Kidney tubule cell (primary cell): ENCODE data around the gene MMP24.

ENCODE experiments used
- DNase-seq: peaks from one replicate; pipeline ENCODE4 v3.0.0-alpha.2; 2018; ENCODE audit warnings: low spot score

The MMP24 gene

DNA sequence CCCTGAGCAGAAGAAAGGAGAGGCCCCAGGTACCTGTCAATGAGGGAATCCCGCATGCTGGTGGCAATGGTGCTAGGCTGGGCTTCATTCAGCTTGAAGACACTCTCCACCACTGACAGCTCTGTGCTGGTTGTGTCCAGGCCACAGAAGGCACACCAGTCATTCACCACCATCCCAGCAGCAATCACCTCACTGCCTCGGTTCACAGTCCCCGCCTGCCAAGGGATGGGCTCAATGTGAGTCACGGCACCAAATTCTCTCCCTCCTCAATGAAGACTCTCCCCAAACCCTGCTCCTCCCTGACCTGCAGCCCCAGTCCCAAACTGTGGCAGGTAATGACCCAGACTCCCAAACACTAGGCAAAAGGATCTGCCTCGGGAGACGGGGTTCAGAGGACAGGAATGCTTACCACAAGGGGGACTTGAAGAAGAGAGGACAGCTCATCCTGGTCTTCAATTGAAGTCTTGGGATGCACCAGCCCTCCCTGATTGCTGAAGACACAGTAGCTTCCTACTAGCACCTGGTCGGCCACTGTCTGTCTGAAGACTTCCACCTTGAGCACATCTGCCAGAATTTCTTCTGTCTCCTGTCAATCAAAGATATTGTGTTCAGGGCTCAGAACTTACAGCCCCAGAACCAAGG lies 53.2 kb downstream of the MMP24 start:
- DNase-seq: no peak

DNA sequence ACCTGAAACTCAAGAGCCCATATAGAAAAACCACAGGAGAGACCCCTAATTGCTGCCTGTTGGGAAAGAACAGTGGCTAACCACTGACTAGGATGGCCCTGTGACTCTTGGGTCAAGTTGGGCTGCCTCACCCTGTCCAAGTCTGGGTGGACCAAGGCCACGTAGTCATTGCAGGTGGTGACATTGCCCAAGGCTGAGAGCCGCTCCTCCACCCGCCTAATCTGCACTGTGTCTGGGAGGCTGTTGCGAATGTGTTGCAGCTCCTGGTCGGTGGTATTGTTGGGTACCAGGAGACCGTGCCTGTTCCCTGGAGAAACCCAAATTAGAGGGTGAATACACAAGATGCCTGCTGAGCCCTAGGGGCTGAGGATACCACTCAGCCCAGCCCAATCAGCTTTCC lies 54.0 kb downstream of the MMP24 start:
- no peak for DNase-seq

DNA sequence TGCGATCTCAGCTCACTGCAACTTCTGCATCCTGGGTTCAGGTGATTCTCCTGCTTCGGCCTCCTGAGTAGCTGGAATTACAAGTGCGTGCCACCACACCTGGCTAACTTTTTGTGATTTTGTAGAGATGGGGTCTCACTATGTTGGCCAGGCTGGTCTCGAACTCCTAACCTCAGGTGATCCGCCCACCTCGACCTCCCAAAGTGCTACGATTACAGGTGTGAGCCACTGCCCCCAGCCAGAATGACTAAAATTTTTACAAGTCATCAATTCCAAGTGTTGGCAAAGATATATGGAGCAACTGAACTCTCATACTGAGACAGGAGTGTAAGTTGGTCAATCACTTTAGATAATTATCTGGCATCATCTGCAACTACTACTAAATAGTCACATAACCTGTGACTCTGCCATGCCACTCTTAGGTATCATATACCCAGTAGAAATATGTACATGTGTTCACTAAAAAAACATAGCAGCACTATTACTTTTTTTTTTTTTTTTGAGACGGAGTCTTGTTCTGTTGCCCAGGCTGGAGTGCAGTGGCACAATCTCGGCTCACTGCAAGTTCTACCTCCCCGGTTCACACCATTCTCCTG lies 55.1 kb downstream of the MMP24 start:
- no peak for DNase-seq

DNA sequence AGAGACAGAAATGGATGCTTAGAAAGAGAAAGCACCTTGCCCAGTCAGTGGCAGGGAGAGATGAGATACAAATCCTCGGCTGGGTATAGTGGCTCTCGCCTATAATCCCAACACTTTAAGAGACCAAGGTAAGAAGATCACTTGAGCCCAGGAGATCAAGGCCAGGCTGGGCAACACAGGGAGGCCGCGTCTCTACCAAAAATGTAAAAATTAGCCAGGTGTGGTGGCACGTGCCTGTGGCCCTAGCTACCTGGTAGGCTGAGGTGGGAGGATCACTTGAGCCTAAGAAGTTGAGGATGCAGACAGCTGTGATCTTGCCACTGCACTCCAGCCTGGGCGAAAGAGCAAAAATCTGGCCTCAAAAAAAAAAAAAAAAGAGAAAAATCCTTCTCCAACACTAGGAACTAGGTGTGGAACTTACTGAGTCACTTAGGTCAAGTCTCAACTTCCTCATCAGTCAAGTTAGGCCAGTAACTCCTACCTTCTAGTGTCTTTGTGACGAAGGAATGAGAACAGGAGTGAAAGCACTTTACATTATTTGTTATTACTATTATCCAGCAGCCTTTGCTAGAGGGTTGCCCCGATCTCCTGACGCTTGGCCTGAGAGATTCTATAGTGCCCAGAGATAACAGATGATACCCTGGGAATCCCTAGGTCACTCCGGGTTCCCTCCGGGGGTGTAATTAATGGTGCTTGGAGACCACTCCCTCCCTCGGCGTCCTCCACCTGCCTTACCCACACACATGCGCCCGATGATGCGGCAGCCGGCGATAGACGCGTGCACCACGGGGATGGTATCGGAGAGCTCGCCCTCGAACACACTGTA lies 57.2 kb downstream of the MMP24 start:
- peak; percentile 63 for DNase-seq

DNA sequence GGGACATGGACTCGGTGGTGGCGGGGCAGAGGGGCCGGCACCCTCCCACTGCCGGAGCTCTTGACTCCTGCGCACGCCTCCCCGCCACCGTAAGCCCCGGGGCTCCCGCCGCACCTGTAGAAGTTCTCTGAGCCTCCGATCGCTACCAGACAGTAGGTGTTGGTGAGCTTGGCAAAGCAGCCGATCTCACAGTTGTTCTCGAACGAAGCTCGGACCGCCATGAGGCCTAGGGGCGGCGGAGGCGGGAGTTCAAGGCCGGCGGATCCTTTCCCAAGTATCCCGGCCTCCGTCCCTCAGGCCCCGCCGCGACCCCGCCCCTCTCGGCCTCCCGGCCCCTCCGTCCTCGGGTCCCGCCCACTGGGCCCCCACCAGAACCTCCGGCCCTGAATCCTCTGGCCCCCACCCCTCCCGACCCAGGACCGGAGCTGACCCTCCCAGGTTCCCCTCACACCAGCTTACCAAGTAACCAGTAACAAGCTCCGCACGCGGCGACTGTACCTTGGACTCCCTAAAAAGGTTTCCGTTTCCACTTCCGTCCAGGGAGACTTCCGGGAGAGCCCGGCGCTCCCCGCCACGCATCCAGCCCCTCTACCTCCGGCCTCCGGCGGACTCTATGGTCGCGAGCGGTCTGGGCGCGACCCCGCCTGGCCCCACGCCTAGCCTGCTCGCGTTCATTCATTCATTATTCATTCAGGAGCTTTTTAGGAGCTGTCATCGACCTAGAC lies 57.9 kb downstream of the MMP24 start, which contains the start of gene EIF6:
Gene EIF6, minus strand, starts transcription at position 506 of the 725 bp plus-strand sequence. Its CDS starts 285 bp downstream, at position 221.
- DNase-seq: peak; percentile 94

DNA sequence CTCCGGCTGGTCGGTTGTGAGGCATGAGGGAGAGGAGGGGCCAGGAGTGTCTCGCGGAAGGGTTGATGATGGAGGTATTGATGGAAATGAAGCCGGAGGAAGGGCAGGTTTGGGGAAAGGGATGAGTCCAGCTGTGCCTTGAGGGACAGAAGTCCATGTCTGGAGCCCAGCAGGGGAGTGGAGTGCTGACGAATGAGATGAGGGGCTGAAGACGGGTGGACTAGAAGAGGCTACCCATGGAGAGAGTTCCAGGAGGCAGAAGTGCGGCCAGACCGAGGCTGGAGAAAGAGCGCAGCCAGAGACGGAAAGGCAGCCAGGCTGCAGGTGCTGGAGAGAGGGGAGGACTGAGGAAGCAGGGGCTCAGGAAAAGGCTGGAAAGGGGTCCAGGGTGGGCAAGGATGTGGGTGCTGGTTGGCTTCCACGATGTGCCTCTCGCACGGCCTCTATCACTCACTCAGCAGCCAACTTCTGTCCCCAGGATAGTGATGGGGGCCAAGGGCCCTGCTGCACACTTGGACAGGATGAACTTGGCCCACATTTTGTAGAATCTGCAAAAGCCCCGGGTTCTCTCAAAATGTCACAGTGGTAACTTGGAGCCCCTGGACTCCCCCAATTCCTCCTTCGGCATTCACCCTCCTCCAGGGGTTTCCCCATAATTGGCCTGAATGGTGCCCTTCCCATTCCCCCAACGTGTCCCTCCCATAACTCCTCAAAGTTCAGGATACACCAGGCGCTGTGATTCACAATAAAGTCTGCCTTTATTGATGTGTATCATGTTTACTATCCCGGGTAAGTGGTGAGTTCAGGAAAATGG lies 58.7 kb downstream of the MMP24 start:
- DNase-seq: no peak

DNA sequence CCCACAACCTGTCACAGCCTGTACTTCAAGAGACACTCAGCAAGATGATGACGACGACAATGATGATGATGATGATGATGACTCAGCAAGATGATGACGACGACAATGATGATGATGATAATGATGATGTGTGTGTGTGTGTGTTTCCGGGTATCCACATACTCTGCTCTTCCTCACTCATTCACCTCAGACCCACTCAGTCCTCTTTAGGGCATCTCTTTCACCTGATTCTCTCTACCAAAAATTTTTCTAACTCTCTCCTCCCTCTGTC lies 59.3 kb downstream of the MMP24 start:
- DNase-seq: peak; percentile 46

DNA sequence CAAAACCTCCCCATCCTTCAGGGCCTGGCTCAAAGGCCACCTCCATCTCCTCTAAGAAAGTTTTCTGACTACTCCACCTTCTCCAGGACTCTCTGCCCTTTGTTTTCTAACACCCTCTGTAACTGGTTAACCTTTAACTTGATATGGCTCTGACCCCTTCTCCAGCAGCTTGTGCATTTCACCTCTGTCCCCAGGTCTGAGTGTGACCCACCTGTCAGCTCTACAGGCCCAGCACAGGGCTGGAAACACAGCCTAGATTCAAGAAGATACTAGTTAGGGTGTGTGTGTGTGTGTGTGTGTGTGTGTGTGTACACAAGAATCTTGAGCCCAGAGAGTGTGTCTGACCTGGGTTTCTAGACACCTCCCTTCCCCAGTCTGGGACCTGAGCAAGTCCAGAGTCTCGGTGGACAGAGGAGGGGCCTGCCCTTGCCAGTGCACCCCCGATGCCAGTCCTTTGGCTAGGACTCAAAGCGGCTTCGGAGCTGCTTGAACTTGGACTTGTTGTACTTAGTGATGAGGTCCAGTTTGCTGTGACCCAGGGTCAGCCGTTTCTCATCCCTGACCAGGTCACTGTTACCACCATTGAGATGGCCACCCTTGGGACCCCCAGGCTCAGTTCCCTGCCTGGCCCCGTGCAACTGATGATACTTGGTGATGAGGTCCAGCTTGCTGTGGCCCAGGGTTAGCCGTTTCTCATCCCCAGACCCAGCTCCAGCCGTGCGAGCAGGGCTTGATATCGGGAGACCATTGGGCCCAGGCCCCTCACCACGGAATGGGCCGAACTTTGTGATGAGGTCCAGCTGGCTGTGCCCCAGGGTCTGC lies 59.8 kb downstream of the MMP24 start:
- no peak for DNase-seq

DNA sequence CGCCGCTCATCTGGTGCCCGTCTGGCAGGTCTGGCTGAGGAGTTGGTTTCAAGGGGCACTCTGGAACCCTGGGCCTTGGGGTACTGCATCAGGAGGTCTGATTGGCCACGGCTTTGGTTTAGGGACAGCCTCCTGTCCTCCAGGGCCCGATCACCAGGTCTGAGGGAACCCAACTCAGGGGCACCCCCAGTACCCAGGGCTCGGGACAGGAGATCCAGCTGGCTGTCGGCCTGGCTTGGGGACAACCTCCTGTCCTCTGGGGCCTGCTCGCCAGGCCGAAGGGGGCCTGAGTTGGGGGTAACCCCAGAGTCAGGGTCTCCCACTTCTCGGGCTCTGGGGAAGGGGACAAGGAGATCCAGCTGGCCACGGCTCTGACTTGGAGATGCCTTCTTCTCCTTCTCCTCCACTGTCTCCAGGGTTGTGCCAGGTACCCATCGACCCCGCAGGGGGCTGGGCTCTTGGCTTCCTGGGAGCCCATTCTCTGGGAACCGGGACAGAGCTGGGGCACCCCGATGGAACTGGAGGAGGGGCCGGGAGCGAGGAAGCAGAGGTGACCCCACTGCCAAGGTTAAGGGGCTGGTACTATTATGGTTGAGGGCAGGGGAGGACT lies 60.5 kb downstream of the MMP24 start:
- DNase-seq: no peak

DNA sequence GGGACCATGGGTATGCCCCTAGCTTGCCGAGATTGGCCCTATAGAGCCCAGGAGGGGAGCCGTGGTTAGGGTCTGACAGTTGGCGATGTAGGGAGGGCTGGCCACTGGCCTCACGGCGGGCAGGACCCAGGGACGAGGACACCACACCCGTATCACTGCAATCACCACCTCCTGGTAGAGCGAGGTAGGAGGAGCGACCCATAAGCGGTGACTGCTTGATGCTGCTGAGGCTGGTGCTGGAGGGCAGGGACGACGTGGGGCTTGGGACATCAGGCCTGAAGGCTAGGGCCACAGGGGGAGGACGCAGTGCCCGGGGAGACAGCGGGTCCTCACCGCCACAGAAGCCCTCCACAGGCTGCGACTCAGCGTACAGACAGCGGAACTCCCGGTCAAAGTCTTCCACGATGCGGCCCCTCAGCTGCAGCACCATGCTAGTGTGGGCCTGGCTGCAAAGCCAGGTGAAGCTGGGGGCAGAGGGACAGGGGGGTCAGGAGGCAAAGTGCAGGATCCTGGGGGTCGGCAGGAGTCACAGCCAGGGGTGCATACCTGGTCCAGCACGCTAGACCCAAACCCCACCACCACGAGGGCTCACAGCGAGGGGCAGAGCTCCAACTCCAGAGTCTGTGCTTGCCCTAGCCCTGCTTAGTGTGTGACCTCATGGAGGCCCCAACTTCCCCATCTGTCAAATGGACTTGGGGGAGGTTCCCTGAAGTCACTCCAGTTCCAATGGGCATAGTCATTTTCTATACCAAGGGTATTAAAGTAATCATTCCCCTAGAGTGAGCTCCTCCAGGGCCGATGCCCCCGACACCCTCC lies 61.2 kb downstream of the MMP24 start:
- no peak for DNase-seq

DNA sequence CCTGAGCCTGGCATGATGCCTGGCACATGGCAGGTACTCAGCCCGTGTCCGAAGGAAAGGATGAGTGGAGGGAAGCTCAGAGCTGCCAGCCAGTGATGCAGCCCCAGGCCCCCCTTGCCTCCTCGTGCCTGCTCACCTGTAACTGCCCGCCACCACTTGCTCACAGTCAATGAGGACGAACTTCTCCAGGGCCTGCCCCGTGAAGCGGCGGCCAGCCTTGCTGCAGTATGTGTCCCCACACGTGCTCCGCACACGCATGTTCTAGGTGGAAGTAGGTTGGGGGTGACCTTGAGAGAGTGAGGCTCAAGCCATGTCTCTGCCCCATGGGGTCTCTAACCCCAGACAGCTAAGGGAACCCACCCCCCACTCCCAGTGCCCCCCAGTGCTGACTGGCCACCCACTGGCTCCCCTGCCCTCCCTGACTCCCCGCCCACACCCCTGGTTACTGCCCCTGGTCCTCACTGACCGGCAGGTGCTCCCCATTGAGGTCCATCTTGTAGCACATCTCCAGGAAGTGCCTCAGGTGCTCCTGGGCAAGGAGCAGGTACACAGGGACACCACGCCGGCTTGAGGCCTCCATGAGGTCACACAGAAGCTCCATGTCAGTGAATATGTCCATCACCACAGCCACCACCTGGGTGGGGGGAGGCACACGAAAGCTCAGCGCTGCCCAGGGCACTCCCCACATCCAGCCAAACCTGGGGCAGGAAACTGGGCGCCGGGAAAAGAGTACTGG lies 62.0 kb downstream of the MMP24 start:
- DNase-seq: no peak

DNA sequence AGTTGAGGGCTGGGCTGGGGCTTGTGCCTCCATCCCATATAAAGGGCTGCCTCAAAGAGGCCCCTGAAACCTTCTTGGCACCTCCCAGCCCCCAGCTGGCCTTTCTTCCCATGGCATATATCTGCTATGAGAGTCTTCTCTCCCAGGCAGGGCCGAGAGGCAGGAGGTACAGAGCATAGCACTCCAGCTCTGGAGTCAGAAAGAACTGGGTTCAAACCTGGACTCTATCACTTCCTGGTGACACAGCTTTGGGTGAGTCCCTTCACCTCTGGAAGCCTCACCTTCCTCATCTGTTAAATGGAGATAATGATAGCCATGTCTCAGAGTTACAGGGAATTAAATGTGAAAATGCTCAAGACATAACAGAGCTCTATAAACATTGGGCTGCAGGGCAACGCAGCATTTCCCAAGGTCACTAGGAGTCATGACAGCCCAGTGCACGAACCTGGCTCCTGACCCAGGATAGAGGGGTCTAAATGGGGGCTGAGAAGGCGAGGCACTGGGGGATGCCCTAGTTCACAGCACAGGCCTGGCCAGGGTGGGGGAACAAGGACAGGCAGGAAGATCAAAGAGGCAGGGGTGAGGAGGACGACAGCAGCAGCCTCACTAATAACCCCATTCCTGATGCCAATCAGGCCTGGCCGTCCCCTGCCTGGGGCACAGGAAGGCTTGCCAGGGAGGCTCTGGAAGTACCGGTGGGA lies 63.8 kb downstream of the MMP24 start:
- no peak for DNase-seq

DNA sequence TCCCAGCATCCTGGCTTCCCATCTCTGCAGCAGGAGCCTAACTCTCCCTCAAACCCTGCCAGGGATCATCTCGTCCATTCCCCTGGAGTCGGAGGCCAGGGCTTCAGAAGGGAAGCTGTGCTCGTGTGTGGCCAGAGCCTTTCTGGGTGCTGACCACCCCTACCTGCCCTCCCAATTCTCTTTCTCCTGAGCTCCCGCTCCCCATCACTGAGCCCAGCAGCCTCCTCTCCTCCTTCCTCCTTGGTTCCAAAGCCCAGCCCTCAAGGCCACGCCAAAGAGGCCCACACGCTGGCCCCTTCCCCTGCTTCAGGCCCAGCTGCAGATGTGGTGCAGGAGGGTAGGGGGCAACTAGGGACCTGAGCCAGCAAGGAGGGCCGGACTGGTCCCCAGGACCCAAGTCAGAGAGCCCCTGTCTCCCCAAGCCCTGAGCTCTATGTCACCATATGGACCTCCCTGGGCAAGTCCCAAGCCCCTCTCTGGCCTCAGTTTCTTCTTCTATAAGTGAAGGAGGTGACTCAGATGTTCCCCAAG lies 64.5 kb downstream of the MMP24 start:
- no peak for DNase-seq

DNA sequence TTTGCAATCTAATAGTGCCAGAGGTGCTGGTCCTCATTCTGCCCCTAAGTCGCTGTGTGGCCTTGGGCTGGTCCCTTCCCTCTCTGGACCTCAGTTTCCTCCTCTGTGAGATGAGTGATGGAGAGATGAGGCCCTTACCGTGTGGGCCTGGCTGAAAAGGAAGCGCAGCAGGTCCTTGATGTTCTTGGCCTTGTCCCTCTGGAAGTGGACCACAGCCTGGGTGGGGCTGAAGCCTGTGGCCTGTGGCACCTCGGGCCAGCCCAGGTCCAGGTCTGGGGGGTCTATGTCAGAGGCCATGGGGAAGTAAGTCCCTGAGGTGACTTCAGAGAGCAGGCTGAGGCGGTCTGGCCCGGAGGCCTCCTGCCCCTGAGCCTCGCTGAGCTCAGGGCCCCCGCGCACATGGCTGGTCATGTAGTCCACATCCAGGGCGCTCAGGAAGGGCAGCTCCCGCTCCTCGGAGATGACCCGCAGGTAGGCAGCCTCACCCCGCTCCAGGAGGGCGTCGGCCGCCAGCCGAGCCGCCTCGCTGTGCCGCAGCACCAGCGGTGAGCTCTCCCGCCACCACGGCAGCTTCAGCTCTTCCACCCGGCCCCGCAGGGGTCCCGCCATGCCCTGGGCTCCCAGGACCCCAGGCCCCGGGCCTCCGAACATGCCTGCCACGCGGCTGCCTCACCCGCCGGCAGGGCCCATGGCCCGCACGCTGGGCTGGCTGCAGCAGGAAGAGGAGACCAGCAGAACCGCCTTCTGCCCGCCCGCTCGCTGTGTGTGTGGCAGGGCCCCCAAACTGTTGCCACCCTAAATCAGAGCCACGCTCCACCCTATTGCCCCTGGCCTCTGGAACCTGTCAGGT lies 65.4 kb downstream of the MMP24 start, which contains the start of gene FAM83C:
Gene FAM83C, minus strand, starts transcription at position 772 of the 850 bp plus-strand sequence. Its CDS starts 121 bp downstream, at position 651.
- DNase-seq: no peak

DNA sequence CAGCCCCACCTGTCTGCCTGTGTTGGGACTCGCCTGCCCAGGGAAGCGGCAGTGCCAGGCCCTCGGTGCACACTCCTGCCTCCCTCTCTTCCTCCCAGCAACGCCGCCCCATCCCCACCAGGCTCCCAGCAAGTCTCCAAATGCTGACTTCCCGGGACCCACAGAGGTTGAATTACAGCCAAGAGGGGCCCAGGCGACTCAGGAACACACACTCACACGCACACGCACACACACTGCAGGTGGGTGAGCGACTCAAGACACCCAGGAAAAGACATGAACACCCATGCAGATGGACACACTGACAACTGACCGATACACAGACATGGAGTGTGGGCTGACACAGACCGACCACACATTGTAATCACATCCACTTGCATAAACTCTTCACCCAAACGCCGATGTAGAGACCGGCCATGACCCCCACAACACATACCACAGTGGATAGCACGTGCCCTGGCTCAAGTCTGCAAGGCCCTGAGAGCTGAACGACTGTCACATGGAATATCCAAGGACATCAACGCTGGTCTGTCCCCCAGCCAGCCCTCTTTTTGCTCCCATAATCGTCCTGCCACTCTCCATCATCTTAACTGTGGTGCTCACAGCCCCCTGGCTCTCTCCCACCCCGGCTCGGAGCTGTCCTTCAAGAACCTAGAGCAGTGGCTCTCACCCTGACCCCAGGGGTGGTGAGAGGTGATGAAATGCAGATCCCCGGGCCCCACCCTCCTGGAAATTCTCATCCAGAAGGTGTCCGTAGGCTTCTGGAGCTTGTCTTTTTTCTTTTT lies 66.2 kb downstream of the MMP24 start:
- DNase-seq: no peak
